ENCODE data around the gene MIDN.

Gene MIDN

DNA sequence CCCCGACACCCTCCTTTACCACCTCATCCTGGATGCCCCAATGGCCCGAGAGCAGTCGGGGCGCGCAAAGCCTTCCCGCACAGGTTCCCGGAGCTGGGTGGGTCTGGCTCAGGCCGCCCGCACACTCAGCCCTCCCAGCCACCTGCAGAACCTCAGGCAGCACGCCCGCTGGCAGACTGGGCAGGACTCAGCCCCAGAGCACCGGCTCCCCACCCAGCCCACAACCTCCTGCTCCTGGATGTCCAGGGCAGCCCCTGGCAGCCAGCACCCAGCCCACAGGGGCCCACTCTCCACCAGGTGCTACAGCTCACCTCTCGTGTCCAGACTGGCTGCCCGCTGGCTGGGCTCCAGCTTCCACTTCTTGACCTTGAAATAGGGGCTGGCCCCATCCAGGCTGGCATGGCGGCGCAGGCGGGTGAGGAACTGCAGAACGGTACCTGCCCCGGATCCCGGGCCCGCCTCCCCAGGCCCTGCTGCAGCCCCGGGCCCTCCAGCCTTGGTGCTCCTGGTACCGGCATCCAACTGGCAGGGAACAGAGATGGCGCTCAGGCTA is 15.2 kb upstream of the MIDN start:
- no peak for DNase-seq (ENCODE audit: low spot score)

DNA sequence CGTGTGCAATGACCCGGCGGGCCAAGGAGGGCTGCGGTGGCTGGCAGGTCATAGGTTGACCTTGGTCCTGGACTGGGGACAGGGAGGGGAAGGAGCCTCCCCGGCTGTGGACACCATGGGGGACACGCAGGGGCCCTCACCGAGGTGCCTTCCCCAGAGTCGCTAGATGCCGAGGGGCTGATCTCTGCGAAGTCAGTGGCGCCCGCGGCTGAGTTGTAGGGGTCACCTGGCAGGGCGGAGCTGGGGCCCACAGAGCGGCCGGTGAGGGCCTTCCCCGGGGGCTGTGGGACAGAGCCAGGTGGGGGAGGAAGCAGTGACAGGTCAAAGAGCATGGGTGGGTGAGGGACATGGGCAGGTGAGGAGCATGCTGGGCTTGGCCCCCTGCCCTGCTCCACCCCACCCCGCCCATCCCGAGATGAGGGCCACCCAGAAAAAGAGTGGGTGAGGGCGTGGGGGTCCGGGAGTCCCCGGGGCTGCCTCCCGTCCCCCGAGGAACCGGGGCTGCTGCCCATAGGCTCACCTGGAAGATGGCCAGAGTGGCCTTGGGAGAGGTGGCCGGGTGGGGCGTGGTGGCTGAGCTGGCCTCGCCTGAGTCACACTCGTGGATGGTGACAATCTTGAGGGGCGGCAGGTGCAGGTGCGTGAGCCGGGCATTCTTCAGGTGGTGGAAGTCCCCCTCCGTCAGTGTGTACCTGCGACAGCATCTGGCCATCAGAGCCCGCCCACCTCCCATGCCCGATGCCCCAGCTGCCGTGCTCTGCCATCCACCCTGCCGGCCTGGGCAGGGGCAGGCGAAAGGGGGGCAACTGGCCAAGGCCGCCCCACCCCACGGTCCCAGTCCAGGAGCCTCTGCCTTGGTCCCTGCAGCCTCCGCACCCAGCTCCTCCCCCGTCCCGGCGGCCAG is 14.1 kb upstream of the MIDN start:
- DNase-seq (ENCODE audit: low spot score), result no peak

DNA sequence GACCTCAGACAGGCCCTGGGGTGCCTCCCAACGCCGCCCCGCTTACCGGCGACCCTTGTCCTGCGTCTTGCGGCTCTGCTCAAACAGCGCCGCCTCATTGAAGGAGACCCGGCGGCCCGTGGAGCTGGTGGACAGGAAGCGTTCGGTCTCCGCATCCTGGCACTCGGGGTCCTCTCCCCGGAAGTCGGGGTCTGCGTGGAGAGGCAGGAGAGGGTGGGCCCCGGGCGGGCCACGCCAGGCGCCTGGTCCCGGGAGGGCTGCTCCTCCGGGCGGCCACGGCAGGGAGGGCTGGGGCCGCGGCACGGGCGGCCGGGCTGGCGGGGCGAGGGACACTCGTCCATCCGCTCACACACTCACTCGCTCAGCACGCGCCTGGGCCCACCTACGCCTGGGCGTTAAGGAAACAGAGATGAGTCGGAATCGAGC is 13.4 kb upstream of the MIDN start:
- DNase-seq (ENCODE audit: low spot score), result no peak

DNA sequence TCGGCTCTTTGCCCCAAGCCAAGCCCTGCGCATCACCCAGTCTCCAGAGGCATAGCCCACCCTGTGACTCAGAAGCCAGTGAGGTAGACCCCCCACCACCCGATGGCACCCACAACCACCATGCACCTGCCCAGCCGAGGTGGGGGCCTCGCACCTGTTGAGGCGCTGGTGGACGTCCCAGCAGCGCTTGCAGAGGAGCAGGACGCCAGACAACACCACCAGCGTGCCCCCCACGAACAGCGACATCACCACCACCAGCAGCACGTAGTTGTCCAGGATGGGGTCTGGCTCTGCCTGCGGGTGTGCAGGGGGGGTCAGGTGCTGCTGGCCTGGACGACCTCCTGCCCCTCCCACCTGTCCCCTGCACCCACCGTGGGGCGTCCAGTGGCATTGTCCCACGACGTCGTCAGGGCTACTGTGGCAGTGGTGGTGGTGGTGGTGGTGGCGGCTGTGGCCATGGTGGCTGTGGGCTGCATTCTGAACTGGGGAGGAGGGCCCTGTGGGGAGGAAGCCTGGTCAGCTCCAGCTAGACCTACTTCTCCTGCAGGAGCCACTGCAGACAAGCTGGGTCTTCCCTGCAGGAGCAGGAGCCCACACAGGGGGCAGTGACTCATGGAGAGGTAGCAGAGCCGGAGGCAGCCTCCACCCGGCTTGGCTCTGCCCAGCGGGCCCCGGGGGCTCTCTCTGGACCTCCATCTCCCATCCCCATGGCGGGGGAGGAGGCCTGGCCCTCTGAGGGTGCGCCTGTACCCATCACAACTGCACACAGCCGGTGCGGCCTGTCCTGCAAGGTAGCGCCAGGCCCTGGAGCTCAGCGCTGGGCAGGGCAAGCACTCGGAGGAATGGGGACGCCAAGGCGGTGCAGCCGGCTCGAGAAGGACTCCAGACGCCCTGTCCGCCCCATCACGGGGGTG is 12.5 kb upstream of the MIDN start:
- no peak for DNase-seq (ENCODE audit: low spot score)

DNA sequence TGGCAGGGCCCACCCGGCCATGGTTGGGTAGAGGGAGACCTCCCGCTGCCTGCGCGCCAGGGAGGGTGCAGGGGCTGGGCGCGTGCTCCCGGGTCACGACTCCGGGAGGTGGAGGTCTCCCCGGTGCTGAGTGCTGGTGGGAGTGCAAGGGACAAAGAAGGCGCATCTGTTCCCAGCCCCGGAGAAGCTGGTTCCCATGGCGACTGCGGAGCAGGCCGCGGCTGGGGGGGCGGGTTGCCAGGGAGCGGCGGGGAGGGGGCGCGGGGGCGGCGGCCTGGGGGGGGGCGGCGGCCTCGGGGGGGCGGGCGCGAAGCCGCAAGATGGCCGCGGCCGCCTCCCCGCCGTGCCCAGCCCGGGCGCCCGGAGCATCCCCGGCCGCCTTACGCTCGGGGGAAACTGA is 11.8 kb upstream of the MIDN start:
- DNase-seq (ENCODE audit: low spot score), result no peak

DNA sequence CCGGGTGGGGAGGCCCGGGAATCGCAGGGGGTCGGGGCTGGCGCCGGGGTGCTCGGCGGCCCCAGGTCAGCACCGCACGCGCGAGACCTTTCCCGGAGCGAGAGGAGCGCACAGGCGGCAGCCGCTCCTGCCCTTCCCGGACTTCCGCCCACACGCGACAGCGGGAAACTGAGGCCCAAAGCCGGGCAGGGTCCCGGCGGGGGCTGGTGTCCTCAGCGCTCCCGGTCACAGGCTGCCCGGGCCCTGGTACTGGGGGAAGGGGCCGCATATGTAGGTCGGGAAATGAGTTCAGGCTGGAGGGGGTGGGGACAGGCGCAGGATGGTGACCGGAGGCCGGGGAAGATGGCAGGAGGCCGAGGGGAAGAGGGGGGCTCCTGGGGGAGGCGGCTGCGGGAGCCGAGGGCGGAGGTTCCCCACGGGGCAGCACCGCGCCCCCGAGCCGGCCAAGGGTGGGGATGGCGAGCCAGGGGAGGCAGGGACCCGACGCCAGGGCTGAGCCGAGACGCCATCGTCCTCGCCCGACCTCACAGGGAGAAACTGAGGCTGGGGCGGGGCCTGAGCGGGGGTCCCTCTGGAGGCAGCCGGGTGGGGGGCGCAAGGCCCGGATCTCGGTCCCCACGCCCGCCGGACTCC is 11.2 kb upstream of the MIDN start:
- DNase-seq (ENCODE audit: low spot score), result no peak

DNA sequence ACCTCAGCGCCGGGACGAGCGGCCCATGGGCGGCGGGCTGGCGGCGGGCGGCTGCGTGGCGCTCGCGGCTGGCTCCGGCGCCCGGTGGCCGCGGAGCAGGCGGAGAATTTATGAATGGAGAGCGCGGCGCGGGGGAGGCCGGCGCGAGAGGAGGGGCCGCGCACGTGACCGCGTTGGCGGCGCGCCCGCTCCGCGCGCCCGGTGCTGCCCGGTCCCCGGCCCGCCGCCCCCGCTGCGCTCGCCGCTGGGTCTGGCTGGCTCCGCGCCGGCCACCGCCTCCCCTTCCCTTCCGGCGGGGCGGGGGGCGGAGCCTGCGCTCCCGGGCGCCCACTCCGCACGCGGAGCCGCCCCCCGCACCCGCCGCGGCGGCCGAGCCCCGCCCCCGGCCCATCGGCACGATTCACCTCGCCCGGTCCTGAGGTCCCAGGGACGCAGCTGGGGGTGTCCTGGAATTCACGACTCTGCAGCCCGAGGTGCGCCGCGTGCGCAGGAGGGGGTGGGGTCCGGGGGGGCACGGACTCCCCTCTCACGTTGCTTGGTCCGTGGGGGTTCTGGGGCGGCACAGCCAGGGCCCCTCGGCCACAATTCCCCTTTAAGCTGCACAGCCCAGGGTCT is 10.5 kb upstream of the MIDN start, which contains the start of gene CBARP:
CBARP (minus strand) TSS at position 252 of the 615 bp plus-strand sequence. CDS start 1,905 bp downstream, outside the sequence.
- DNase-seq (ENCODE audit: low spot score), result no peak

DNA sequence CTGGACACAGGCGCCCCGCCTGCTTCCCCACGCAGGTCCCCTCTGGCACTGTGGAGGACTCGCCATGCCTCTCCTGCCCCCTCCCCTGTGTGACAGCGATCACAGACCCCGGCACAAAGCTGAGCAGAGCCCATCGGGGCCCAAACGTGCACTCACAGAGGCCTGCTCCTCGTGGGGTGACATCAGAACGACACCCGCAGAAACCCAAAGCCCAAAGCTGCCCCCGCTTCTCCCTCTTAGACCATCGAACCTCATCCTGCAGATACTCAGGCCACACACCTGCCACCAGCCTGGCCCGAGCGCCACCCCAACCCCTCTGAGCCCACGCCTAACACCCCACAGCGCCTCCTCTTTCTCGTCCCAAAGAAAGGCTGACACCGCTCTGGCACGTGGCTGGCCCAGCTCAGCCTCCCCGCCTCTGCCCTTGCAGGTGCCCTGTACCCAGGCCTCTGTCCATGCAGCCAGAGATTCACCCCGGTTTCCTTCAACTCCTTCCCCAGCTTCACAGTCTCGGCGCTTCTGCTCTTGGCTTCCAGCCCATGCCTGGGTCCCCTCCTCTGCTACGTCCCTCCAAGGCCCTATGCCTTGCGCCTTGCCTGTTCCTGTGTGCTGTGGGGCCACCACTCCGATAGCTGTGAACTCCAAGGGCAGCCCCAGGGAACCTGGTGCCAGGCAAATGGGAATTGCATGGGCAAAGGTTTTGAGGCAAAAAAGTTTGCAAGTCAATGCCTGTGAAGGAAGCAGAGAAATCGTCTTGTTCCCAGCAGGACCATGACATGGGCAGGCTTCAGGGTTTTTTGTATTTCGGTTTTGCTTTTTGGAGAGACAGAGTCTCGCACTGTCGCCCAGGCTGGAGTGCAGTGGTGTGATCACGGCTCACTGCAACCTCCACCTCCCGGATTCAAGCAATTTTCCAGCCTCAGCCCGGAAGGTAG is 9.7 kb upstream of the MIDN start:
- no peak for DNase-seq (ENCODE audit: low spot score)

DNA sequence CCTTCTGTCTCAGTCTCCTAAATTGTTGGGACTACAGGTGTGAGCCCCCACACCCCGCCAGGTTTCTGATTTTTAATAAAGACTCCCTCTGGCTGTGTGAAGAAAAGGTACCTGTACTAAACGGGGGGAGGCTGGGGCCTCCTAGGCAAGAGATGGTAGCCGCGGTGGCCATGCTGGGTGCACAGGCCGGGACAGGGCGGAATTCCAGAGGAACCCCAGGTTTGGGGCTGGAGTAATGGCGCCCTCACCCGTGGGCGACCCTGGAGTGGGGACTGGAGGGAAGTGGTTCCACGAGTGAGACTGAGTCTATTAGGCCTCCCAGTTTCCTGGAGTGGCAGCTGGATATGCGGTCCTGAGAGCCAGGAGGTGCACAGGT is 9.0 kb upstream of the MIDN start:
- DNase-seq (ENCODE audit: low spot score), result no peak

DNA sequence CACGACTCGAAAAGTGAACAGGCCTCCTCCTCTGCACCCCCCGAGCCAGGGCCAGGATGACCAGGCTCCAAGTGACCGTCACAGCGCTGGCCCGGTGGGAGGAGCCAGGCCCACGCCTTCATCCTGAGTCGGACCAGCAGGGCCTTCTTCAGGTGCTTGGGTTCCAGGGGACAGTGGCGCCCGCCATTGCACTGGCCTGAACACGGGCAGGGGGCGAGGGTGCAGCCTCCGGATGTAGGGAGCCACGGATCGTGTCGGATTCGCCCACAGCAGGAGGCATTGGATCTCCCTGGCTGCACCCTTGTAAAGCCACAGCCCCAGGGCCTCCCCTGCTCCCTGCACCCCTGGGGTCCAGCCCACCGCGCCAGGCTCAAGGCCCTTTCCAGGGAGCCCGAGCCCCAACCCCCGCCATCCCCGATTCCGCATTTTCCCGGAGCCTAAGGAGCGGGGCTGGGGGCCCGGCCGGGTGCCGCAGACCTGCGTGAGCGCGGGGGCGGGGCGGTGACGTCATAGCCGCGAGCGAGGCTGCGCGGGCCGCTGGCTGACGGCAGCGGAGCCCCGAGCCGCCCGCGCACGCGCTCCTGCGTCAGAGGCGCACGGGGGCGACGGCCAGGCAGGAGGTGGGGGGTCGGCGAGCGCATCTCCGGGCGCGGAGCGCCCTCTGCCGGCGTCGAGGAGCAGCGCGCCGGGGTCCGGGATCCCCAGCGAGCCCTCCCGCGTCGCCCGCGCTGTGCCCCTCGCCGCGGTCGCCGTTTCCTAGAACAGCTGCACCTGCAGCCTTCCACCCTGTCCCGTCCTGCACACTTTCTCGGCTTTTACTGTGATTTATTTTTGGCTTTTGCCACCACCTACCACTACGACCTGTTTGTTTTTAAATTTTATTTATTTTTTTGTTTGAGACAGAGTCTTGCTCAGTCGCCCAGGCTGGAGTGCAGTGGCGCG is 8.3 kb upstream of the MIDN start:
- DNase-seq (ENCODE audit: low spot score), result peak; percentile 71

DNA sequence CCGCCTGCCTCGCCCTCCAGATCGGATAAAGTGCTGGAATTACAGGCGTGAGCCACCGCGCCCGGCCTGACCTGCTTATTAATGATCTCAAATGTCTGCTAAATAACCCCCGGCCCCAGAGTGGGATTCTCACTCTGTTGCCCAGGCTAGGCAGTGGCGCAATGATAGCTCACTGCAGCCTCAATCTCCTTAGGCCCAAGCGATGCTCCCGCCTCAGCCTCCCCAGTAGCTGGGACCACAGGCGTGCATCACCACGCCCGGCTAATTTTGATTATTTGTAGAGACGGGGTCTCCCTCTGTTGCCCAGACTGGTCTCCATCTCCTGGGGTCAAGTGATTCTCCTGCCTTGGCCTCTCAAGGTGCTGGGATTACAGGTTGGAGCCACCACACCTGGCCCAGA is 7.5 kb upstream of the MIDN start:
- no peak for DNase-seq (ENCODE audit: low spot score)

DNA sequence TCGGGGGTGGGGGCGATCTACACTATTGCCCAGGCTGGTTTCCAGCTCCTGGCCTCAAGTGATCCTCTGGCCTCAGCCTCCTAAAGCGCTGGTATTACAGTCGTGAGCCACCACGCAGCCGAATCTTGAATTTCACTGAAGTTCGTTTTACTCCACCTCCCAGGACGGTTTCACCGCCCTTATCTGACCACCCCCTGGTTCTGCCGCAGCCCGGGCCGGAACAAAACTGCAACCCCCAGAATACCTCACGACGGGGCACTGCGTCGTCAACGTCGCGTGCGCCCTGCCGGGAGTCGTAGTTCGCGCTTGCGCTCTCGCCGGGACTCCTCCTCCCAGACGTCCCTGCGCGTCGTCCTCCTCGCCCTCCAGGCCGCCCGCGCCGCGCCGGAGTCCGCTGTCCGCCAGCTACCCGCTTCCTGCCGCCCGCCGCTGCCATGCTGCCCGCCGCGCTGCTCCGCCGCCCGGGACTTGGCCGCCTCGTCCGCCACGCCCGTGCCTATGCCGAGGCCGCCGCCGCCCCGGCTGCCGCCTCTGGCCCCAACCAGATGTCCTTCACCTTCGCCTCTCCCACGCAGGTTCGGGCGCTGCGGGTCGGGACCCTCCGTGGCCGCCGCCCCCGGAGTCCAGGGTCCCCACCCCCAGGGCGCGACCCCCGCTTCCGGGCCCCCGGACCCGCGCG is 6.8 kb upstream of the MIDN start, which contains the start of gene ATP5F1D:
ATP5F1D (plus strand) TSS at position 335 of the 679 bp plus-strand sequence; CDS start at position 435, 100 bp downstream.
- peak; percentile 84 for DNase-seq (ENCODE audit: low spot score)

DNA sequence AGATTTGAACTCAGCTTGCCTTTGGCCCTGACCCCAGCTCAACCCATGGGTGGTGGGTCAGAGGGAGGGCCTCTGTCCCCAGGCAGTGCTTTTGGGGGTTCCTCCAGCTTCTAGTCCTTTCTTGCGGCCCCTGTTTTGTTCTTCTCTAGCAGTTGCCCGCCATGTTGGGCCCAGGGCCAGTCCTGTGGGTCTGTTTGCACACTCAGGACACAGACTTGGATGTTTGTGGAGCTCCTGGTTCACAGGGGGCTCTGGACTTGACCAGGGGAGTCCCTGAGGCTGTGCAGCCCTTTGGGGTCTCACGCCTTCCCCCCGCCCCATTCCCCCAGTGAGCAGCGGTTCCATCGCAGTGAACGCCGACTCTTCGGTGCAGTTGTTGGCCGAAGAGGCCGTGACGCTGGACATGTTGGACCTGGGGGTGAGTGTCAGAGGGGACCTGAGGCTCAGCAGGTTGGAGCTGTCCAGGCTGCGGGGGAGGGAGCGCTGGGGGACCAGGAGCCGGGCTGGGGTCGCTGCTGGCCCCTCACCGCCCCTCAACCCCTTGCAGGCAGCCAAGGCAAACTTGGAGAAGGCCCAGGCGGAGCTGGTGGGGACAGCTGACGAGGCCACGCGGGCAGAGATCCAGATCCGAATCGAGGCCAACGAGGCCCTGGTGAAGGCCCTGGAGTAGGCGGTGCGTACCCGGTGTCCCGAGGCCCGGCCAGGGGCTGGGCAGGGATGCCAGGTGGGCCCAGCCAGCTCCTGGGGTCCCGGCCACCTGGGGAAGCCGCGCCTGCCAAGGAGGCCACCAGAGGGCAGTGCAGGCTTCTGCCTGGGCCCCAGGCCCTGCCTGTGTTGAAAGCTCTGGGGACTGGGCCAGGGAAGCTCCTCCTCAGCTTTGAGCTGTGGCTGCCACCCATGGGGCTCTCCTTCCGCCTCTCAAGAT is 4.4 kb upstream of the MIDN start:
- peak; percentile 63 for DNase-seq (ENCODE audit: low spot score)

DNA sequence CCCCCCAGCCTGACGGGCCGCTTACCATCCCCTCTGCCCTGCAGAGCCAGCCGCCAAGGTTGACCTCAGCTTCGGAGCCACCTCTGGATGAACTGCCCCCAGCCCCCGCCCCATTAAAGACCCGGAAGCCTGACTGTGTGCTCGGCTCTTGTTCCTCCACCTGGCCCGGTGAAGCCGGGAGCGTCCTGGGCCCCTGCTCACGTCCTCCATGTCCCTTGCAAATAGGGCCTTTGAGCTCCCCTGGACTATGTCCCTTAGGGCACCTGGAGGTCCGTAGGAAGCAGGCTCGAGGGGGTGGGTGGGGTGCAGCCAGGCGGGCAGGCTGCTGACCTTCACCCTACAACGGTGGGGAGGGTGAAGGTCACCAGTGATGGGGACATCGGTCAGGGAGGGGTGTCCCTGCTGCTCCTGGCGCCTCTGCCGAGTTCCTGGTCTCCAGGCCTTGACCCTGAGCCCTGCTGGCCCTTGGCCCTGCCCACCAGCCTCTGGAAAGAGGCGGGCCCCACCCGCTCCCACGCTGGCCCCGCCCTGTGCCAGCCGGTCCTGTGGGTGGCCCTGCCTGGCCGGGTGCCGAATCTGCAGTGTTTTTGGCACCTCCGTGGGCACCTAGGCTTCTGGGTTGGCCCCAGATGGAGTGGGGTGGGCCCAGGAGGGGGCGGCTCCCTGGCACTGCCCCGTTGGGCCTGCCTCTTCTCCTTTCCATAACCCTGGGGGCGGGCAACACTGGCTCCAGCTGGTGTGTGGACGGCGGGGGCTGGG is 3.5 kb upstream of the MIDN start:
- no peak for DNase-seq (ENCODE audit: low spot score)

DNA sequence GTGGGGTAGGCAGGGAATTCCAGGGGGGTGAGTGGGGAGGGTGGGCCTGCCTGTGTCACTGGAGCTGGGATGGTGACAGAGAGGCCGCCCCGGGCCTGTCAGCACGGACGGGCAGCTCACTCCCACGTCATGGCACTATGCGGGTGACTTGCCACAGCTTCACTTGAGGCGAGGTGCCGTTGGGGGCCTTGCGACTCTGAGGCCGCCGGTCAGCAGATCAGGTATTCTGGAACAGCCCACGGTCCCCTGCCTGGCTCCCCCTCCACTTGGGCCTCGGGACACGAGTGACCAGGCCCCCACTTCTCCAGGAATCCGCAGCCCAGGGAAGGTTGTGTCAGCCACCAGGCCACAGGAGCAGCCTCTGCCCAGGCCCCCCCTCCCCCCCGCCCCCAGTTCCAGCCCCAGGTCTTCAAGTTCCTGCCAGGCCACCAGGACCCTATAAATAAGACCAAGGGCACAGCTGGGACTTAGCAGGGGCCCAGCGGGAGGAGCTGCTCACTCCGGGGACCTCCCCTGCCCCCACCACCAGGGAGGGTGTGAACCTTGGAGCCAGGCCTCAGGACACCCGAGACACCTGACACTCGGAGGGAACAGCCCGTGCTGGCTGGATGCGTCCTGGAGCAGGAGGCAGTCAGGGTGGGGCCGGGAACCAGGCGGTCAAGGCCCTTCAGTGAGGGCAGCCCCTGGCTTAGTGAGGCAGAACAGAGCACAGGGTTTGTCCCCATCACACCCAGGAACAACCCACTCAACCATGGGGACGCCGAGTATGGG is 2.7 kb upstream of the MIDN start:
- no peak for DNase-seq (ENCODE audit: low spot score)

Measured in SW480 (cell line).